Right lung (tissue), 5 donors: ENCODE data around the gene IMMP2L. TPM values are rescaled to one million over a fixed set of nuclear protein-coding genes. Genes with fewer than 3 reads are reported as not detected.
"Not testable (repeated sequence)": the region's sequence is repeated elsewhere in the genome, so short reads cannot be mapped to it uniquely, and the experiment has no call there.

ENCODE experiments used
- DNase-seq, 2 donors: peaks; one replicate each; pipeline ENCODE4 v3.0.0-alpha.2; 2013
- polyA plus RNA-seq, 5 donors: library from polyadenylated mRNA; unstranded; fragments of 120-200 nt; gene quantifications; one replicate each; pipeline versions ENCODE4 v1.2.1 to v1.2.3, GENCODE V29; 2013; ENCODE audit warnings: inconsistent platforms in 1 of 5, low replicate concordance in 1 of 5; ENCODE audit not compliant: insufficient read length in 5 of 5, insufficient read depth in 1 of 5

The IMMP2L gene
- polyA plus RNA-seq, 5 donors, result 24.1 to 28.9 (median 28.0) TPM

DNA sequence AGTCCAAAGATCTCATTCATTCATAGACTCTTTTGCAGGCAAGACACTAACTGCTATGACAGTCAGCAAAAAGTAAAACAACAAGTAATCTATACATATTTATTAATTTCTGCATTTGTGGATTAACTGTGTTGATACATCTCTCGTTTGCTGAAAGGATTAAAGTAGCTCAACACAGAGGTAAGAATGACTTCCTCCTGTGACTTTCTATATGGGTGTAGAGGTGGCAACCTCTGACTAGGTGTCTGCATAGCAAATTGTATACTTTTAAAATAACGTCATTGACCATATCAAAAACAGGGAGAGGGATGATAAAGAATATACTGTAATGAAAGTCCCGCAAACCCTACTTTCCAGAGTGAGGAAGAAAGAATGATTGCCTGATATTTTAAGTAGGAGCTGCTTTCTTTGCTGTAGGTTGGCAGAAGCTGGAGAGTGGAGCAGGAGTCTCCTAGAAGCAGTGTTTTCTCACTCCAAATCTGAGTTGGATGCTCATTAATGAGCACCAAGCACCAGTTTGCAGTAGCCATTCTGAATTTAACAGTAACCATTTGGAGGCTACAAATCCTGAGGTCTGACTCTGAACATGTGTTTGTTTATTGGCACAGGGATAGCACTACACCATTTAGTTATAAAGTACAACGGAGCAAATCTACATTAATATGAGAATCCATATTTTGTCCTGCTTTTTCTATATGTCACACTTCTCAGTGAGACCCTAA is 480.6 kb downstream of the IMMP2L start:
- no peak for DNase-seq

DNA sequence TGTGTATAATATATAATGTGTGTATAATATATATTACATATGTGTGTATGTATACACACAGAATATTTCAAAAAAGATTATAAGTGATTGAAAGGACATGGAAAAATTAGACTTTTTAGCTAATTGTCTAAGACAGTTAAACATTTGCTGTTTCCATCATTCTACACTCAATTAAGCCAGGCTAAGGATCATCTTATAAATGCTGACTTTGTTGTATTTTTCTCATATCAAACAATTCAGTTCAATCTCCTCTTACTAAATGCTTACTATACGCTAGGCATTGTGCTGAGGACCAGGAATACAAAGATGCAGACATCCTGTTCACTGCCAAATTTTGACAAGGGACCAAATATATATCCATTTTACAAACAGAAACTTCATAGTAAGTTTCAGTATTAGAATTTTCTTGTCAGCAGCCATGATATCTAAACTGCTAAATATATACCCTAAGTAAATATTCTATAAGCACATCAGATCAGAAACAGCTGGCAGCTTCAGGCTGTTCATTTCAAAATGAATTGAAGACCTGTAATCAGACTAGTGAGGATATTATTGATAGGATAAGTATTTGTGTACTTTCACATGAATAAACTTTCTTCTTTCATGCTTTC is 481.7 kb downstream of the IMMP2L start:
- DNase-seq, result no peak

DNA sequence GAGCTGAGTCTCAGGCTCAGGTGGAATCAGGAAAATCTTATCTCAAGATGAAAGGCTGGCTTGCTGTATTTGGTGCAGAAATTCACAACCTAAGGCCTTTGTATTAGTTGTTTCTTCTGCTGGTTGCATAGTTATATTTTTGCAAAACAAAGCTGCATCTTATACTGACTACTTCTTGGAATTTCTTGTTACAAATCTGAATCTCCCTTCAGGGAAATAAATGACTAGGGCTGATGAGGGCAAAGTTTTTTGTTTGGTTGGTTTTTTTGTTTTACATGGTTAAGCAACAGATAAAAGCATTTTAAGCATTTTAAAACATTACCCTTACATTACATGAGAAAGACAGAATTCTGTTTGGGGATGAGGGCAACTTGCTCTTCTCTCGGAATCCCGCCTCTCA is 485.3 kb downstream of the IMMP2L start:
- DNase-seq, result no peak

DNA sequence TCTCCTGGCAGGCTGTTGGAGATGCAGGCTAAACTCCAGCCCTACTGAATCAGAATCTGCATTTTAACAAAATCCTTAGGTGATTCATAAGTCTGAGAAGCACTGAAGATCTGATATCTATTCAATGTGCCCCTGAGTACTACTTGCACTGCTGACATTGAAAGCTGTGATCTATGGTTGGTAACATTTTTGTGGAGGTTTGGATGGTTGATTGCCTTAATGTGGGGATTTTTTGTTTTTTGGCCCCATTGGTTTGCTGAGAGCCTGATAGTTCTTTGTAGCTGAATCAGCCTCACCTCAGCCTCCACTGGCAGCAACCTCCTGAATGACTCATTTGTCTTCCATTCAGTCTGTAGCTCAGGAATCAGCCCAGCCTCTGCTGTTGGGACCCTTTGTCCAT is 486.1 kb downstream of the IMMP2L start:
- DNase-seq, result no peak

- DNase-seq, result no peak
Measured at GRCh38 chr7:111075498-111075897, 486.8 kb downstream of the IMMP2L start.

DNA sequence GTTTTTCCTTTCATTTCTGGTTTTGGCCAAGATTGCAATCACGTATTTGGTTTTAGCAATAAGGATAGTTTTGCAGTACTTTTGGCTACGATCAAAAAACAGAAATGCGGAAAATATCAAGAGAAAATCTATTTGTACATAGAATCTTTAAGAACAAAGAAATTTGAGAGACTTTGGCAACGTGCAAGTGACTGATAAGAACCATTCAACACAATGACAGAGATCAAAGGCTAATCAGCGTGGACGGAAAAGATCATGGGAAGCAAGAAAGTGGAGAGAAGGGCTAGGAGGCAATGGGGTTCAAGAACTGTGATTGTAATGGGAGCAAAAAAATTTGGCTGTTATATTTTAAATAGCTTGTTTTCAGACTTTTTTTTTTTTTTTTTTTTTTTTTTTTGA is 487.5 kb downstream of the IMMP2L start:
- no peak for DNase-seq

DNA sequence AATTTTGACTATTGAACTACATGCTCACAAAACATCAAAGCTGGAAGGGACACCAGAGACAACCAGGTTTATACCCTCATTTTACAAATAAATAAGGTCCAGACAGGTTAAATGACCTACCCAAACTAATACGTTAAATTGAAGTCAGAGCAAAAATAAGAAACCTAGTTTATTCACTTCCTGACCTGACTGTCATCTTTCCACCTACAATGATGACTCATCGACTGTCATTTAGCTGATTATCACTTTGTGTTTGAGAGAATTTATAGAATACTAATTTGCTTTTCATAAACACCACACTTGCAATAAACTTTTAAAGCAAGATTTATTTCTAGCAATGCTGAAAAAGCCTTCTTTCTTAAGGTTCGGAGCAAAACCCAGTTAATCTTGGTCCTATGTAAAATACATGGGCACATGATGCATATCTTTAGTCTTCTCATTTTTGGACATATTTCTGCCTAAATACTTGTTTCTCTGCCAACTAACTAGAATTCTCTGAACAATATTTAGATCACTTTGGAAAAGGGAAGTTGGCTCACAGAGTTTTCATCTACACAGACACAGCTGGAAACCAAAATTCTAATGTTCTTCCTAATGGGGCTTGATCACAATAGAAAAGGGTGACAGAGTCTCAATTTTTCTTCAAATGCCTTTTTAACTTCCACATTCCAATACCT is 488.1 kb downstream of the IMMP2L start:
- DNase-seq, result no peak

GRCh38 chr7:111072658-111073057 is 489.6 kb downstream of the IMMP2L start:
- DNase-seq, result not testable (repeated sequence)

DNA sequence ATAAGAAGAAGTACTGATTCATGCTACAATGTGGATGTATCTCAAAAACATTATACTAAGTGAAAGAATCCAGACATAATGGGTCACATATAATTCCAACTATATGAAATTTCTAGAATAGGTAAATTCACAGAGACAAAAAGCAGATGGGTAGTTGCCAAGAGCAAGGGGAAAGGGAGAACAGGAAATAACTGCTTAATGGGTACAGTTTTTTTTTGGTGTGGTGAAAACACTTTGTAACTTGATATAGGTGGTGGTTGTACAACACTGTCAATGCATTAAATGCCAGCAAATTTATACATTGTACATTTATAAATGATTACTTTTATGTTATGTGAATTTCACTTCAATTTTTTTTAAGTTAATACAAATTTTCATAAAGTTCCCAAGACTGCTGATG is 490.7 kb downstream of the IMMP2L start:
- no peak for DNase-seq

DNA sequence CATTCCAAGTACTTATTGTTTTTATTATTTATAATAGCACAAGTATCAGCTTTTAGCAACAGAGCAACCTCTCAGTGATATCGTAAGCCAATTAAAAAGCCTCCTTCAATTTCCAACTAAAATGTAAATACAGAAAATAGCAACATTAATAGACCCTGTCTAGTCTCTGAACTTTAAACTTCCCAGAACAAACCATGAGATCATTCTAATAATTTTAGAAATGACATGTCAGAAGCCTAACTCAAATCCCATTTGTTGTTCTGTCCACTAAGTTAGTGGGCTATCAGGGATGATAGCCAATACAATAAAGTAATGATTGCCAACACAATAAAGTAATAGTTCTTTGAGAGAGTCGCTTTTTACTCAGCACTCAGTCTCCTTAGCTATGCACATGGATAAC is 493.7 kb downstream of the IMMP2L start:
- no peak for DNase-seq

- DNase-seq, result no peak
Measured at GRCh38 chr7:111067682-111068081, 494.6 kb downstream of the IMMP2L start.

DNA sequence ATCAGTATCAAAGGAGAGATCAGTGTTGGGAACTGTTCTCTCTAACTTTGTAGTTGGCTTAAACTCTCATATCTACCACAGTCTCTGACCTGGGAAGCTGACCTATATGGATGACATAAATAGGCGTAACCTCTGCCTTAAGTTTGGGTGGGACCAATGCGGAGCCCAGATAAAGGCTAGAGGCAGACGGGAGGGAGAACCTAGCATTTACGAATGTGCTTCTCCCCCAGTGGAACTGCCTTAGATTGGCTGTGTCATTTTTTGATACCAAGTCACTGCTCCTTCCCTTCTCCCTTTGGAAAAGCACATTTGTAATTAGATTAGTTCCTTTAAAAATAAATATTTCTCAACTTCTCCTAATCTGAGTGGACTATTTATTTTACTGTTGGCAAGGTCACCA is 495.0 kb downstream of the IMMP2L start:
- DNase-seq, result no peak

DNA sequence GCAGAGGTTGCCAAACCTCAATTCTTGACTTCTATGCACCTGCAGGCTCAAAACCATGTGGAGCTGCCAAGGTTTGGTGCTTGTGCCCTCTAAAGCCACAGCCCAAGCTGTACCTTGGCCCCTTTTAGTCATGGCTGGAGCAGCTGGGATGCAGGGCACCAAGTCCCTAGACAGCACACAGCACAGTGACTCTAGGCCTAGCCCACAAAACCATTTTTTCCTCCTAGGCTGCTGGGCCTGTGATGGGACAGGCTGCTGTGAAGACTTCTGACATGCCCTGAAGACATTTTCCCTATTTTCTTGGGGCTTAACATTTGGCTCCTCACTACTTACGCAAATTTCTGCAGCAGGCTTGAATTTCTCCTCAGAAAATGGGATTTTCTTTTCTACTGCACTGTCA is 499.1 kb downstream of the IMMP2L start:
- DNase-seq, result no peak

DNA sequence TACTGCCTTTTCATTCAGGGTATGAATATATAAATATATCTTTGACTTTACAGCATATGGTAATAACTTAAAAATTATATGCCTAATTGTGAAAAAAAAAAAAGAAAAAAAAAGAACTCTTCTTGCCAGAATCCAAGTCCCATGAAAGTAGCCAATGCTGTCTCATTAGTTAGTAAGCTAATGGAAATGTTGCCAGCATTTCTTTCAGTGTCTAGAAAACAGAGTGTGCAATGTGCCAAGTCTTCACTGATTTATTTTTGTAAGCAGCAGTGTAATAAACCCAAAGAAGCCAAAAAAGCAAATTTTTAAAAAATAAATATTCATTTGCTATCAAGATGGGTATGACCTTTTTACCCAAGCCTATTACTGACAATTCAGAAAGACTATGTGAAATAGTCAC is 502.5 kb downstream of the IMMP2L start:
- DNase-seq, result peak in 1 of 2 donors; percentile 21

DNA sequence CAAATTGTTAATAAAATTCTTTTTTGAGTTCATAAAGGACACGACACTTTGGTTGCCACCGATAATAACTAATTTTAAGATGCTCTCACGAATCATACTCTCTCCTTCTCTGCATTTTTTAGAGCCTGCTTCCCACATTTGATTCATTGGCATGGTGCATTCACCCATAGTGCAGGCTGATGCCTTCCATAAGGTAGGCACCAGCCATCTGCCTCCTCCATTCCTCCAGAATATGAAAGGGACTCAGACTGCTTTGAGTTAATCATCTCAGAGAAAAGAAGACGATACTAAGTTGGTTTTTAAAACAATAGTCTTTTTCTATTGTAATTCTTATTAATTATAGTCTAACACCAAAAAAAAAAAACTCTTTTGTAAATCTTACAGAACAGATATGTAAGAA is 505.2 kb downstream of the IMMP2L start:
- DNase-seq, result no peak

- no peak for DNase-seq
Measured at GRCh38 chr7:111056371-111056770, 505.9 kb downstream of the IMMP2L start.

DNA sequence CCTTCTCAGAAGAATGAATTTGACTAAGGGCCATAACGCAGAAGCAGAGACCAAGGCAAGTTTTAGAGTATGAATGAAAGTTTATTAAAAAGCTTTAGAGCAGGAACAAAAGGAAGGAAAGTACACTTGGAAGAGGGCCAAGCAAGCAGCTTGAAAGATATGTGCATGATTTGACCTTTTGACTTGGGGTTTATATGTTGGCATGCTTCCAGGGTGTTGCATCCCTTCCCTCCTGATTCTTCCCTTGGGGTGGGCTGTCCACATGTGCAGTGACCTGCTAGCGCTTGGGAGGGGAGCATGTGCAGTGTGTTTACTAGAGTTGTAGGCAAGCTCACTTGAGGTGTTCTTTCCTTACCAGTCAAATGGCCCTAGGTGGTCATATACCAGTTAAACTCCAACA is 509.3 kb downstream of the IMMP2L start:
- DNase-seq, result no peak

DNA sequence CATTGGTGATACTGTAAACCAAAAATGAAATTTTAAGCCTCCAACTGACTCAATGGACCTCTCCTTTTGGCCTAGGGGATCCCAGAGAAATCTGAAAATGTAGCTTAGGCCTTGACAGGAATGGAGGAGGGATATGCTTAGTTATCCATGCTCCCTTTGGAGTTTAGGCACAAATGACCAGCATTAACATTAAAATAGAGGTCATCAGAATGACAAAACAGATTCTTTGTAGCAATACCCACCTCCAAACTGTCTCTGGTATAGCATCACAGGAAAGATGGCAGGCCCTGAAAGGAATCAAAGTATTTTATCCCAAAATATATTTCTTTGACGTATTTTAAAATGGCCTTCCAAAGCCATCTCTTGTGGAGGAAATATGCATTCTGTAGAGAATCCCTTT is 510.5 kb downstream of the IMMP2L start:
- no peak for DNase-seq

GRCh38 chr7:111050875-111051416 is 511.3 kb downstream of the IMMP2L start:
- peak in 1 of 2 donors; percentile 19 for DNase-seq

DNA sequence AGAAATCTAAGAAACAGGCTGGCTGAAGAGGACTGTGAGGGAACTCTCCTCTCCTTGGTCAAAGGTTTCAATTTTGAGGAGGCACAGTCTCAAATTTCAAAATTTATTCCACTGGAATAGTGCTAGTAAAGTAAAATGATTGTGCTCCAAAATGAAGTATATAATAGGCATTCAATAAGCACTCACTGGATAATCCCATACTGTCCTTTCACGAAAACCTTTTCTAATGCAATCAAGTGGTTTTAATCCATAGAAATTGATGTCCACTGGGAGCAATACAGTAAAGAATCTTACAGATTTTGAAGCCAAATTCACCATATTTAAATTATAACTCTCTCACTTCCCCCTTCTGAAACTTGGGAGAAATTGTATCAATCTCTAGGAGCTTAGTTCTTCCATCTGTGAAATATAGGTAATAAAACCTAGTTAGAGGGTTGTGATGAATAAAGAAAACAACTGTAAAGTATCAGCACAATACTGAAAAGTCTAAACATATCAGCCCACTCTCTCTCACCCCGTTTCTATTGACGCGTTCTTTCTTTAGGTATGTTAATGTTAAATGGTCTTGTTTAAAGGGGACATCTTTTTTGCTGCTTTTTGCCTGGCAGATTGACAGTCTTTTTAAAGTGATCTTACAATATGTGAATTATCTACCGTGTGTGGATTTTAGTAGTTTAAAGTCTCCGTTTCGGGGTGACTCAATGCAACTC is 512.2 kb downstream of the IMMP2L start:
- DNase-seq, result no peak

DNA sequence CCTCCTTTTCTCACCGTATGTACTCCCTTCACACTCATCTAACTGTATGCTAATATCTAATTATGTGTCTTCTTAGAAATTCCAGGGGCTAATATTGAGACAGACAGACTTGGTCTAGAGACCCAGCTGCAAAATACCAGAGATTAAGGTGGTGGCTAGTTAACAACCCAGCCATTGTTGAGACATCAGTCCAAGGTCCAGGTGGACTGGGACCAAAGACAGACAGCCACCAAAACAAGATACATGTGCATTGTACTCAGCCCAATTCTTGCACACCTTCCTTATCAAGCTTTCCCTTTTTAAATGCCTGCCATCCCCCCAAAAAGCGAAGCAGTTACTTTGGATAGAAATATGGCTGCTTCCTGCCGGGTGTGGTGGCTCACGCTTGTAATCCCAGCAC is 514.7 kb downstream of the IMMP2L start:
- DNase-seq, result no peak

- DNase-seq, result no peak
Measured at GRCh38 chr7:111045449-111045848, 516.8 kb downstream of the IMMP2L start.
